RWPE2 (cell line): Measurements from ENCODE around the gene PAX7.

Experiments used
- ATAC-seq: fragments of 200-7000 bp; cut with Tn5 transposase; 3 replicates; pipeline ENCODE4 v1.9.1; 2021; ENCODE audit warnings: low read depth
- DNase-seq: peaks from one replicate; pipeline ENCODE4 v3.0.0-alpha.2; 2020; ENCODE audit warnings: low spot score
- H3K27ac ChIP-seq: fragments of 450-650 bp; 2 replicates; pipeline ENCODE4 v1.5.1; 2017; ENCODE audit warnings: mild to moderate bottlenecking; ENCODE audit not compliant: poor library complexity, severe bottlenecking
- H3K27me3 ChIP-seq: fragments of 250-450 bp; sonication (Bioruptor Pico); 2 replicates; pipeline ENCODE4 v1.5.1; 2021; ENCODE audit warnings: mild to moderate bottlenecking, moderate library complexity; ENCODE audit not compliant: insufficient read depth, poor library complexity, severe bottlenecking
- H3K36me3 ChIP-seq: fragments of 250-450 bp; sonication (Bioruptor Pico); 2 replicates; pipeline ENCODE4 v1.5.1; 2020; ENCODE audit warnings: low read depth, mild to moderate bottlenecking, moderate library complexity
- H3K4me1 ChIP-seq: fragments of 250-450 bp; sonication (Bioruptor Pico); 2 replicates; pipeline ENCODE4 v1.5.1; 2021; ENCODE audit warnings: mild to moderate bottlenecking, moderate library complexity; ENCODE audit not compliant: insufficient read depth, poor library complexity, severe bottlenecking
- H3K4me3 ChIP-seq: fragments of 250-450 bp; sonication (Bioruptor Pico); 2 replicates; pipeline ENCODE4 v1.5.1; 2021; ENCODE audit warnings: mild to moderate bottlenecking, moderate library complexity; ENCODE audit not compliant: severe bottlenecking
- H3K9me3 ChIP-seq: fragments of 250-450 bp; sonication (Bioruptor Pico); 2 replicates; pipeline ENCODE4 v1.5.1; 2021; ENCODE audit warnings: mild to moderate bottlenecking, moderate library complexity; ENCODE audit not compliant: severe bottlenecking
- CTCF ChIP-seq: fragments of 450-650 bp; IDR thresholded peaks from one replicate; pipeline ENCODE4 v1.5.1; 2017; ENCODE audit warnings: mild to moderate bottlenecking, moderate library complexity; ENCODE audit not compliant: poor library complexity, severe bottlenecking

PAX7 gene

GRCh38 chr1:18653916-18654315, 23.3 kb downstream of the PAX7 start:
- Histone ChIP-seq H3K4me1 (no peaks in the 10 kb centered on the region), H3K27ac (no peak overlapping the region), H3K9me3 (no peaks in the 10 kb centered on the region), H3K36me3 (no peaks in the 10 kb centered on the region), H3K27me3 (peaks cover 32% of the 10 kb centered on the region), H3K4me3 (no peak overlapping the region)
- ATAC-seq (no peak), DNase-seq (no peak)
- no peak for TF ChIP-seq CTCF

DNA sequence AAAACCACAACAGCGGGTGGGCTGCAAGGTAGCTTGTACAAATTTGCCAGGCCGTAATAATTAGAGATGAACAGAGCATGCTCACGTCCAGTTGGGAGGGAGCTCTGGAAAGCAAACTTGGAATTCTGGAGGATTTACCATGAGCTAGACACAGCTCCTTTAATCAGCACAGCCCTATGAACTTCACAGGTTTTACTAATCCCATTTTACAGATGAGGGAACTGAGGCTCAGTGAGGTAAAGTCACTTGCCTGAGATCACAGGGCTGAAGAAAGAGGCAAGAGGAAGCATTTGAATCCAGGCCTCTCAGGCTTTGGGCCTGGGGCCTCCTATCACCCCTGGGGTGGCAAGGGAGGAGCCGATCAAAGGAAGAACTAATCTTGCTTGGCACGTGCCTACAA, 24.0 kb downstream of the PAX7 start:
- Histone ChIP-seq H3K27me3 (peaks cover 30% of the 10 kb centered on the region), H3K4me1 (no peaks in the 10 kb centered on the region), H3K4me3 (no peak overlapping the region), H3K27ac (no peak overlapping the region), H3K9me3 (no peaks in the 10 kb centered on the region), H3K36me3 (no peaks in the 10 kb centered on the region)
- no peak for TF ChIP-seq CTCF
- DNase-seq, result no peak
- ATAC-seq, result no peak

DNA sequence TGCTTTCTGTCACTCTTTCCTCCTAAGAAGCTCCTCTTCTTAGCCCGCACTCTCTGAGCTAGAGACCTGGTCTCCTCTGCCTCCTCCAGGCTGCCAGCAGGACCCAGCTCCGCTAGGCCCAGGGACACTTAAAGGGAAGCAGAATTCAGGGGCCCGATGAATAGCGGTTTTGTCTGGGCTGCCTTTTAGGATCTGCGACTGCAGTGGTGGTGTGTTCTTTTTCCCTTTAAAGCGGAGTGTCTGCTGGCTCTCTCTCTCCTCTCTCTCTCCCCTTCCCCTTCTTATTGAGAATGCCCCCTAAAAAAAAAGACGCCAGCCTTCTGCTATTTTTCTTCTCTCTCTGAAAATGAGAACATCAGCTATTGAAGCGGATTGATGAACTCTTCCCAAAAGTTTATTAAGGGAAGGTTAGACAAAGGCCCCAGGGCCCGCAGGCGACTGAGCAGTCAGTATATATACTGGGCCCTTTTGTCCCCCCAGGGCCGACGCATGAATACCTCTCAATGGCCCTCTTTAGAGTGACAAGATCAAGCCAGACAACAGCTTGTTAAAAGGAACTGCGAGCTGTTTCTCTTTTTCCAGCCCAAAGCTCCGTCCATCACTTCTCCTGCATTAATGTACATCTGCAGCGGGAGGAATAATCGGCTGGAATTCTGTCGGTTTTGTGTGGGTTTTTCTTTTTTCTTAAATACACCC, 27.0 kb downstream of the PAX7 start:
- ATAC-seq (no peak), DNase-seq (no peak)
- H3K4me1 ChIP-seq, result no peaks in the 10 kb centered on the region
- no peak for TF ChIP-seq CTCF
- no peak overlapping the region for H3K4me3 ChIP-seq
- no peak overlapping the region for H3K27ac ChIP-seq
- peaks cover 6% of the 10 kb centered on the region for H3K27me3 ChIP-seq
- no peaks in the 10 kb centered on the region for H3K9me3 ChIP-seq
- no peaks in the 10 kb centered on the region for H3K36me3 ChIP-seq

- no peaks in the 10 kb centered on the region for H3K27me3 ChIP-seq
- H3K4me1 ChIP-seq, result no peaks in the 10 kb centered on the region
- H3K4me3 ChIP-seq, result no peak overlapping the region
- no peaks in the 10 kb centered on the region for H3K36me3 ChIP-seq
- no peak overlapping the region for H3K27ac ChIP-seq
- no peak for DNase-seq
- H3K9me3 ChIP-seq, result no peaks in the 10 kb centered on the region
- no peak for TF ChIP-seq CTCF
- no peak for ATAC-seq
These were observed 28.2 kb downstream of the PAX7 start for GRCh38 chr1:18658831-18659230.
